Gastroesophageal sphincter (tissue), 4 donors: ENCODE measurements around the gene CLMP. TPM values are rescaled to one million over a fixed set of nuclear protein-coding genes. Genes with fewer than 3 reads are reported as not detected.
A peak's percentile ranks its signal among the peaks of the same experiment; 100 is the strongest.

Experiments used
- ATAC-seq: fragments of 150-250 bp; one replicate; pipeline ENCODE4 v1.9.1; 2016; ENCODE audit warnings: mild to moderate bottlenecking, moderate library complexity
- H3K27ac ChIP-seq, 4 donors: fragments of 200-600 bp; sonication (generic) in 3 of 4; 1 replicate in 3 of 4; 2 replicates in 1 of 4; pipeline ENCODE4 v1.5.1; 2016 to 2019
- H3K27me3 ChIP-seq: fragments of 200-600 bp; sonication (generic); one replicate; pipeline ENCODE4 v1.5.1; 2019
- H3K36me3 ChIP-seq, 2 donors: fragments of 200-600 bp; sonication (generic); one replicate each; pipeline ENCODE4 v1.5.1; 2019; ENCODE audit warnings: control low read depth in 1 of 2
- H3K4me1 ChIP-seq, 3 donors: fragments of 200-600 bp; sonication (generic); 1 replicate in 2 of 3; 2 replicates in 1 of 3; pipeline ENCODE4 v1.5.1; 2016 to 2019; ENCODE audit warnings: control low read depth in 2 of 3
- H3K4me3 ChIP-seq, 2 donors: fragments of 200-600 bp; sonication (generic); one replicate each; pipeline ENCODE4 v1.5.1; 2019; ENCODE audit warnings: mild to moderate bottlenecking in 1 of 2, moderate library complexity in 1 of 2
- H3K9me3 ChIP-seq, 3 donors: fragments of 200-600 bp; sonication (generic); one replicate each; pipeline ENCODE4 v1.5.1; 2017 to 2019; ENCODE audit warnings: control low read depth in 2 of 3
- CTCF ChIP-seq, 4 experiments: fragments of 200-600 bp in 2 of 4; fragments of 450-650 bp in 2 of 4; sonication (generic) in 1 of 4; IDR thresholded peaks; one replicate each; pipeline ENCODE4 v1.5.1; 2017 to 2019; ENCODE audit warnings: antibody characterized with exemption in 4 of 4, mild to moderate bottlenecking in 2 of 4, moderate library complexity in 2 of 4
- EP300 ChIP-seq: sonication (generic); formaldehyde crosslinking; IDR thresholded peaks from one replicate; pipeline ENCODE4 v1.6.1; 2017; ENCODE audit warnings: antibody characterized with exemption, mild to moderate bottlenecking
- POLR2A ChIP-seq, 2 donors: fragments of 450-650 bp; IDR thresholded peaks; one replicate each; pipeline ENCODE4 v1.6.1; 2017; ENCODE audit warnings: antibody characterized with exemption in 2 of 2, mild to moderate bottlenecking in 2 of 2, moderate library complexity in 1 of 2
- POLR2AphosphoS5 ChIP-seq: sonication (generic); formaldehyde crosslinking; IDR thresholded peaks from one replicate; pipeline ENCODE4 v1.6.1; 2017; ENCODE audit warnings: antibody characterized with exemption
- WGBS, 2 donors: methylation state at CpG; one replicate each; pipeline ENCODE4 v1.1.5; 2018; ENCODE audit warnings: low coverage in 1 of 2; 5-methylcytosine and 5-hydroxymethylcytosine counted together
- total RNA-seq, 4 donors: library from RNA; depleted of rRNA; stranded (reverse); fragments of >200 nt; gene quantifications; one replicate each; pipeline ENCODE4 v1.1.0, GENCODE V29; 2016

Gene CLMP
- total RNA-seq, 4 donors from 2014 or later = 89.1 to 274 (median 151) TPM

- Histone ChIP-seq H3K27me3 (no peaks in the 10 kb centered on the region), H3K9me3 (no peaks in the 10 kb centered on the region), H3K4me3 (no peak overlapping the region), H3K4me1 (peaks cover 0 to 48% (median 0%) of the 10 kb centered on the region in 3 donors), H3K36me3 (no peaks in the 10 kb centered on the region), H3K27ac (peak overlapping the region in 3 of 4 donors; percentile 34 to 73 (median 43))
- 71 to 80% methylated on average over 5 to 6 of the region's 6 CpGs for WGBS, 2 donors
- no peak for ATAC-seq
- TF ChIP-seq EP300 = no peak
- no peak for TF ChIP-seq CTCF (IDR thresholded peaks at IDR 0.05)
- no peak for TF ChIP-seq POLR2AphosphoS5
- TF ChIP-seq POLR2A (IDR thresholded peaks at IDR 0.05) = no peak
Observed at GRCh38 chr11:123233280-123233974, 38.4 kb upstream of the CLMP start.

GRCh38 chr11:123231777-123232176, 36.7 kb upstream of the CLMP start:
- 42% methylated on average over 3 of the region's 3 CpGs; no CpG with 5 or more reads in 1 of the 2 donors for WGBS, 2 donors
- ATAC-seq = peak; percentile 46
- H3K27ac ChIP-seq = peak overlapping the region; percentile 60 to 74 (median 70)
- H3K4me3 ChIP-seq = no peak overlapping the region
- H3K36me3 ChIP-seq = no peaks in the 10 kb centered on the region
- no peaks in the 10 kb centered on the region for H3K27me3 ChIP-seq
- TF ChIP-seq POLR2AphosphoS5 = no peak
- TF ChIP-seq CTCF (IDR thresholded peaks at IDR 0.05) = no peak
- TF ChIP-seq POLR2A (IDR thresholded peaks at IDR 0.05) = no peak
- no peak for TF ChIP-seq EP300
- H3K4me1 ChIP-seq = peaks cover 0 to 48% (median 0%) of the 10 kb centered on the region in 3 donors
- H3K9me3 ChIP-seq = no peaks in the 10 kb centered on the region

- H3K4me1 ChIP-seq = peaks cover 0 to 48% (median 0%) of the 10 kb centered on the region in 3 donors
Observed at GRCh38 chr11:123231256-123231655, 36.2 kb upstream of the CLMP start.

GRCh38 chr11:123230346-123230745, 35.3 kb upstream of the CLMP start:
- Histone ChIP-seq H3K27ac (peak overlapping the region in 2 of 4 donors; percentile 73 to 74), H3K9me3 (no peaks in the 10 kb centered on the region), H3K4me1 (peaks cover 0 to 40% (median 0%) of the 10 kb centered on the region in 3 donors), H3K4me3 (no peak overlapping the region), H3K36me3 (no peaks in the 10 kb centered on the region), H3K27me3 (no peaks in the 10 kb centered on the region)
- no peak for TF ChIP-seq CTCF (IDR thresholded peaks at IDR 0.05)
- ATAC-seq = no peak
- WGBS, 2 donors = 93% methylated on average over 3 of the region's 3 CpGs; no CpG with 5 or more reads in 1 of the 2 donors

More at GRCh38 chr11:123231256-123231655, 36.2 kb upstream of the CLMP start:
- H3K9me3 ChIP-seq = no peaks in the 10 kb centered on the region
- H3K27ac ChIP-seq = peak overlapping the region; percentile 60 to 74 (median 70)
- no peak overlapping the region for H3K4me3 ChIP-seq
- no peaks in the 10 kb centered on the region for H3K36me3 ChIP-seq
- no peak for TF ChIP-seq EP300
- no peak for TF ChIP-seq POLR2A (IDR thresholded peaks at IDR 0.05)
- no peak for TF ChIP-seq POLR2AphosphoS5
- no peak for TF ChIP-seq CTCF (IDR thresholded peaks at IDR 0.05)
- H3K27me3 ChIP-seq = no peaks in the 10 kb centered on the region
- peak; percentile 43 for ATAC-seq
- 24 to 31% methylated on average over 6 of the region's 6 CpGs for WGBS, 2 donors
